Type B pancreatic cell (in vitro differentiated cells): Measurements from ENCODE around the gene TRIM38. TPM values are rescaled to one million over a fixed set of nuclear protein-coding genes. Genes with fewer than 3 reads are reported as not detected.

Source experiments
- DNase-seq: peaks from one replicate; pipeline ENCODE4 v3.0.0; 2021; ENCODE audit warnings: mixed read lengths; ENCODE audit not compliant: unreplicated experiment; ENCODE audit errors: extremely low spot score
- H3K27ac Mint-ChIP-seq: 2 replicates; pipeline ENCODE4 v1.8.0; 2021; ENCODE audit warnings: mild to moderate bottlenecking, mixed read lengths
- H3K27me3 Mint-ChIP-seq: 2 replicates; pipeline ENCODE4 v1.8.0; 2021; ENCODE audit warnings: mixed read lengths
- H3K36me3 Mint-ChIP-seq: 2 replicates; pipeline ENCODE4 v1.8.0; 2021; ENCODE audit warnings: mixed read lengths
- H3K4me1 Mint-ChIP-seq: one replicate; pipeline ENCODE4 v1.8.0; 2021; ENCODE audit warnings: mixed read lengths; ENCODE audit not compliant: unreplicated experiment
- H3K4me3 Mint-ChIP-seq: 2 replicates; pipeline ENCODE4 v1.8.0; 2021; ENCODE audit warnings: mild to moderate bottlenecking, mixed read lengths
- H3K9me3 Mint-ChIP-seq: 2 replicates; pipeline ENCODE4 v1.8.0; 2021; ENCODE audit warnings: mixed read lengths
- total RNA-seq: library from RNA; stranded (reverse); gene quantifications from 2 replicates; pipeline ENCODE4 v1.2.1, GENCODE V29; 2021; ENCODE audit warnings: low replicate concordance
- TF ChIP-seq, protein P1 (sequence below): fragments of 200-600 bp; sonication (generic); conservative IDR thresholded peaks from 2 replicates; pipeline ENCODE4 v1.5.0; 2021; ENCODE audit warnings: antibody characterized with exemption, mild to moderate bottlenecking

Gene TRIM38
- total RNA-seq, 1 donor from 2014 or later = 6.9 TPM

DNA sequence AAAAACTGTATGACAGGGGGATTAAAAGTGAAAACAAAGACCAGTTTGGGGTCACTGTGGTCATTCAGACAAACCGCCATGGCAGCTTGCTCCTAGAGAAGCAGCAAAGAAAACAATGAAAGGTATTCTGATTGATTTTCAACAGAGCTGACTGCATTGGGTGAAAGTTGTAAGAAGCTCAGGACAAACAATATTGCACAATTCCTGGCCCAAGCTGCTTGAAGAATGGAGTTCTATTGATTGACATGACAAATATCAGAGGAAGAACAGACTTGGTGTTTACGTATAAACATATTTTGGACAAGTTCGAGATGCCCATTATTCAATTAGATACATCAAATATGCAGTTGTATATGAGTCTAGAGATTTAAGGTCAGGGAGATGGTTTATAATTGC, 62.0 kb downstream of the TRIM38 start:
- peaks cover 37% of the 10 kb centered on the region for H3K4me1 Mint-ChIP-seq
- no peaks in the 10 kb centered on the region for H3K36me3 Mint-ChIP-seq
- H3K4me3 Mint-ChIP-seq = peak overlapping the region; percentile 30
- TF ChIP-seq, protein P1, sequence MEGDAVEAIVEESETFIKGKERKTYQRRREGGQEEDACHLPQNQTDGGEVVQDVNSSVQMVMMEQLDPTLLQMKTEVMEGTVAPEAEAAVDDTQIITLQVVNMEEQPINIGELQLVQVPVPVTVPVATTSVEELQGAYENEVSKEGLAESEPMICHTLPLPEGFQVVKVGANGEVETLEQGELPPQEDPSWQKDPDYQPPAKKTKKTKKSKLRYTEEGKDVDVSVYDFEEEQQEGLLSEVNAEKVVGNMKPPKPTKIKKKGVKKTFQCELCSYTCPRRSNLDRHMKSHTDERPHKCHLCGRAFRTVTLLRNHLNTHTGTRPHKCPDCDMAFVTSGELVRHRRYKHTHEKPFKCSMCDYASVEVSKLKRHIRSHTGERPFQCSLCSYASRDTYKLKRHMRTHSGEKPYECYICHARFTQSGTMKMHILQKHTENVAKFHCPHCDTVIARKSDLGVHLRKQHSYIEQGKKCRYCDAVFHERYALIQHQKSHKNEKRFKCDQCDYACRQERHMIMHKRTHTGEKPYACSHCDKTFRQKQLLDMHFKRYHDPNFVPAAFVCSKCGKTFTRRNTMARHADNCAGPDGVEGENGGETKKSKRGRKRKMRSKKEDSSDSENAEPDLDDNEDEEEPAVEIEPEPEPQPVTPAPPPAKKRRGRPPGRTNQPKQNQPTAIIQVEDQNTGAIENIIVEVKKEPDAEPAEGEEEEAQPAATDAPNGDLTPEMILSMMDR = no peak
- peak overlapping the region; percentile 98 for H3K27ac Mint-ChIP-seq
- H3K27me3 Mint-ChIP-seq = peaks cover 4% of the 10 kb centered on the region
- DNase-seq = no peak
- H3K9me3 Mint-ChIP-seq = no peaks in the 10 kb centered on the region

DNA sequence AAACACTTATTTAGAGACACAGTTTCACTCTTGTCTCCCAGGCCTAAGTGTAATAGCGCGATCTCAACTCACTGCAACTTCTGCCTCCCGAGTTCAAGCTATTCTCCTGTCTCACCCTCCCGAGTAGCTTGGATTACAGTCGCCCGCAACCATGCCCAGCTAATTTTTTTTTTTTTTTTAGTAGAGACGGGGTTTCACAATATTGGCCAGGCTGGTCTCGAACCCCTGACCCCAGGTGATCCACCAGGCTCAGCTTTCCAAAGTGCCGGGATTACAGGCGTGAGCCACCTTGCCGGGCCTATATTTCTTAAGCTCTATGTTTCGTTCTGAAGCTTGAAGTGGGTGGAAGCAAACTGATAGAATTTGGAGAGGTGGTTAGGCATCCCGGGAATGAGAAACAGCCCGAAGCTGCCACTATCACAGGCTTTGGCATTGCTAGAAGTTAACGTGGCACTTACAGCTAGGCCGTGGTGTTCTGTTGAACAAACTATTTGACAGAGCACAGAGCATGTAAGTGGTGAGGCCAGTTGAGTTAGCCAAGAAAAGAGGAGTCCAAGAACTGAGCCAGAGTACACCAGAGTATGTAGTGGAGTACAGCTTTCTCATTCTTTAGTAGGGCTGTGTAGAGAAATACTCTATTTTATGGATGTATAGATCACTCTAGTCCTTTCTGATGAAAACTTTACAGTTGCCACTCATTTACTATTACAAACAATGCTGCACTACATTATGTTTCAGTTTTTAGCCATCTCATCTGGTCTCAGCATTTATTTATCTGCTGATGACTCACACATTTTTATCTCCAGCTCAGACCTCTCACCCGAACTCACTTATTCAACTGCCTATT, 62.7 kb downstream of the TRIM38 start:
- Mint-ChIP-seq H3K36me3 (no peaks in the 10 kb centered on the region), H3K4me3 (peak overlapping the region; percentile 96), H3K27me3 (peaks cover 4% of the 10 kb centered on the region), H3K4me1 (peaks cover 42% of the 10 kb centered on the region), H3K27ac (peak overlapping the region; percentile 98), H3K9me3 (no peaks in the 10 kb centered on the region)
- DNase-seq = no peak
- TF ChIP-seq, protein P1 = no peak

DNA sequence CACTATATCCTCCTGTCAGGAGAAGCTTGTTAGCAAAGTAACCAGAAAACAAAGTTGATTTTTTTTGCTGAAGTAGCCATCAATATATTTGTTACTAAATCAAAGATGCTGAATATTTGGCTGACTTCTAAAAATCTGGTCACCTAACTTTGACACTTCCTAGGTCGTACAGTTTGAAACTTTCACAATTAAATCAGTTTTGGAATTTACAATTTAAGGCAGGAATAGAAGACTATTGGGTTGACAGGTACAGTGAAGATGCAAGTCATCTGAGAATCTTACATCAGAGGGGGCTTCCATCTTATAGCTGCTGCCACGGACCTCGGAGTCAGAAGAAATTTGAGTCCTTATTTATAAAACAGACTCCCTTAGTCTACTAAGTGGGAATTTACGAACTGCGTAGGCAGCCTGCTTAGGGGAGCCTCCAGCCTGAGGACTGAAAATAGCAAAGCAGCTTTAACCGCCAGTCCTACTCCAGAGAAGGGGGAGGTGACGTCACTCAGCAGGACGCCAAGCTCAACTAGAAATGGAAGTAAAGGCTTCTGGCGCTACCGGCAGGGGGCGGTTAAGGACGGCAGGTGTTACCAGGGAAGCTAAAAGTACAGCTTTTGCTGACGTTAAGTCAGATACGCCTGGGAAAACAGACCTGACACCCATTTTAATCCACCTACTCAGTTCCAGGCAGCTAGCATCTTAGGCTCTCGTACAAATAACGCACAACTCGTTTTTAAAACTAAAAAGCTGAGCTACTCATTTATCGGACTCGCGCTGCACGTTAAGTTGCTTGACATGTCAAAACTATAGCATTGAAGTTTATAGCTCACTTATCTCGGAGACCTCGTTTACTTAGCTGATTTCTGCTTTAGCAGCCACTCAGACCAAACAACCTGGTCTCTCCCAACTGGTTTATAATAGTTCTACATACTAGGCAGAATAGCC, 63.6 kb downstream of the TRIM38 start:
- Mint-ChIP-seq H3K36me3 (no peaks in the 10 kb centered on the region), H3K4me3 (peak overlapping the region; percentile 96), H3K27me3 (peaks cover 4% of the 10 kb centered on the region), H3K4me1 (peaks cover 44% of the 10 kb centered on the region), H3K27ac (peak overlapping the region; percentile 98), H3K9me3 (no peaks in the 10 kb centered on the region)
- TF ChIP-seq, protein P1 = peak; percentile 90
- DNase-seq = peak; percentile 93

DNA sequence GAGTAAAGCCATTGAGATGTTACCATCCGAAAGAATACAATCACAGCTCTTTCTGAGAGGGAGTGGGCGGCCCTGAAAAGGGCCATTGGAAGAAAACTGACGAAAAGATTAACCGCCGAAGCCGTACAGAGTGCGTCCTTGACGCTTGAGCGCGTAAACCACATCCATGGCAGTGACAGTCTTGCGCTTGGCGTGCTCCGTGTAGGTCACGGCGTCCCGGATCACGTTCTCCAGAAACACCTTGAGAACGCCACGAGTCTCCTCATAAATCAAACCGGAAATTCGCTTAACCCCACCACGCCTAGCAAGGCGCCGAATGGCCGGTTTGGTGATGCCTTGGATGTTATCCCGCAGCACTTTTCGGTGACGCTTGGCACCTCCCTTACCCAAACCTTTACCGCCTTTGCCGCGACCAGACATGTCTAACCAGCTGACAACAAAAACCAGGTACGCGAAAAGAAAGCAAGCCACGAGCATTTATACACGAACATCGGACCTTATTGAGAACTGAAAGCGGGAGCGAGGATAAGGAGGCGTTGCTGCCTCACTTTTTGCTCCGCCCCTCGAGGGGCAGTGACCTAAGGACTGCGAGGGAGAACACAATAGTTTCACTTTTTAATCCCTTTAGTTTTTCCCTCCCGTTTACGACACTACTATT, 64.4 kb downstream of the TRIM38 start:
- peak overlapping the region; percentile 98 for H3K27ac Mint-ChIP-seq
- H3K4me1 Mint-ChIP-seq = peaks cover 42% of the 10 kb centered on the region
- peak; percentile 84 for DNase-seq
- H3K27me3 Mint-ChIP-seq = peaks cover 4% of the 10 kb centered on the region
- TF ChIP-seq, protein P1 = no peak
- no peaks in the 10 kb centered on the region for H3K36me3 Mint-ChIP-seq
- H3K4me3 Mint-ChIP-seq = peak overlapping the region; percentile 96
- H3K9me3 Mint-ChIP-seq = no peaks in the 10 kb centered on the region

DNA sequence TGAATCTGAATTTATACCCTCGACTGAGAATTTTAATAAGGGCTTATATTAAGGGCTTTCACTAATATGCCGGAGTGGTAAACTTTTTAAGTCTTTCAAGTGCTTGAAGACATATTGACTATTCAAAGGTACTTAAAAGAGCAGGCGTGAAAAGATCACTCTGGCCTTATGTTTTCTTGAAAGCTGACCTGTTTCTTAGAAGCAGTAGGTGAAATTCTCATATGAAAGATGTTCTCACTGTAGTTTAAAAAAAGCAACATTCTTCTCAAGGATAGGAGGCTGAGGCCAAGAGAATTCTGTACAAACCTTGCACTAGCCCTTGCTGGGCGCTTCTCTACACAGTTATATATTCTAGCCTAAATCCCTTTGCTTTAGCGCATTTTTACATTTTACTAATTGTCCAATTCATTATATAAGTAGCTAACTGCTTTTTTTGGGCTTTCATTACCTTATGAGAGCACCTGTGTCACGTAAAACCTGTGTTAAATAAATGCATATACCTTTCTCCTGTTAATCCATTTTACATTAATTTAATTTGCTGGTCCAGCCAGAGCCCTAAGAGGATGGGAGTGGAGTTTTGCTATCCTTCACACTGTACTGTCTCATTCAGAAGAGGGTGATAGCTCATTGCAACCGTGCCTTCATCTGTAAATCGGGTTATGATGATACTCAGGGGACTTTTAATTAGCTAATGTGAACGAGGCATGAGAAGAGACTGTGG, 65.0 kb downstream of the TRIM38 start:
- Mint-ChIP-seq H3K27me3 (peaks cover 4% of the 10 kb centered on the region), H3K27ac (peak overlapping the region; percentile 98), H3K4me3 (peak overlapping the region; percentile 96), H3K9me3 (no peaks in the 10 kb centered on the region), H3K4me1 (peaks cover 37% of the 10 kb centered on the region), H3K36me3 (no peaks in the 10 kb centered on the region)
- TF ChIP-seq, protein P1 = no peak
- DNase-seq = no peak
